Mammary epithelial cell (primary cell): Measurements from ENCODE around the gene MPZL1.

Experiments
- EZH2 ChIP-seq: IDR thresholded peaks from 2 replicates; pipeline ENCODE4 v1.6.1; 2012; ENCODE audit warnings: low read length, inconsistent platforms, borderline replicate concordance
- TF ChIP-seq, protein P1 (sequence below), 2 donors: IDR thresholded peaks in 1 of 2; conservative IDR thresholded peaks in 1 of 2; 2 replicates each; pipeline ENCODE4 v1.5.1; 2011 to 2012; ENCODE audit warnings: inconsistent platforms in 2 of 2, low read length in 2 of 2, mild to moderate bottlenecking in 2 of 2, control low read depth in 1 of 2, low read depth in 1 of 2; ENCODE audit not compliant: insufficient read depth in 1 of 2; ENCODE audit errors: extremely low read depth in 1 of 2

DNA sequence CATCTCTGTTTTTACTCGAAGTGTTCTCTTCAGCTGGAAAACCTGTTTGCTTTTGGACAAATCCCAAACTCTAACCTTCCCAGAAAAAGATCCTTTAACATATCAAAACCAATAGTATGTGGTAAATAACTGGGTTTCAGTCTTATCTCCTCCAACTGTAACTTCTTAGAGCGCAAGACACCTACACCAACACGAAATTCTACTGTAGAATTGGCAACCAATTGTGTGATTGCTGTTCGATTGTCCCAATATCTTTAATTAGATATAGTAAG lies 5.8 kb upstream of the MPZL1 start:
- TF ChIP-seq, protein P1, sequence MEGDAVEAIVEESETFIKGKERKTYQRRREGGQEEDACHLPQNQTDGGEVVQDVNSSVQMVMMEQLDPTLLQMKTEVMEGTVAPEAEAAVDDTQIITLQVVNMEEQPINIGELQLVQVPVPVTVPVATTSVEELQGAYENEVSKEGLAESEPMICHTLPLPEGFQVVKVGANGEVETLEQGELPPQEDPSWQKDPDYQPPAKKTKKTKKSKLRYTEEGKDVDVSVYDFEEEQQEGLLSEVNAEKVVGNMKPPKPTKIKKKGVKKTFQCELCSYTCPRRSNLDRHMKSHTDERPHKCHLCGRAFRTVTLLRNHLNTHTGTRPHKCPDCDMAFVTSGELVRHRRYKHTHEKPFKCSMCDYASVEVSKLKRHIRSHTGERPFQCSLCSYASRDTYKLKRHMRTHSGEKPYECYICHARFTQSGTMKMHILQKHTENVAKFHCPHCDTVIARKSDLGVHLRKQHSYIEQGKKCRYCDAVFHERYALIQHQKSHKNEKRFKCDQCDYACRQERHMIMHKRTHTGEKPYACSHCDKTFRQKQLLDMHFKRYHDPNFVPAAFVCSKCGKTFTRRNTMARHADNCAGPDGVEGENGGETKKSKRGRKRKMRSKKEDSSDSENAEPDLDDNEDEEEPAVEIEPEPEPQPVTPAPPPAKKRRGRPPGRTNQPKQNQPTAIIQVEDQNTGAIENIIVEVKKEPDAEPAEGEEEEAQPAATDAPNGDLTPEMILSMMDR (conservative IDR thresholded peaks at IDR 0.05 in 1 of 2, IDR thresholded peaks at IDR 0.05 in 1 of 2; ENCODE audit: extremely low read depth in 1 of 2, insufficient read depth in 1 of 2, low read depth in 1 of 2, low read length in 2 of 2), result no peak
- no peak for TF ChIP-seq EZH2
